PFSK-1 (cell line): ENCODE results near the gene RALGPS2.

Experiments used
- FOXP2 ChIP-seq: optimal IDR thresholded peaks from 2 replicates; pipeline ENCODE3; 2011; ENCODE audit warnings: borderline replicate concordance, control low read depth, inconsistent platforms; ENCODE audit not compliant: insufficient read depth; ENCODE audit errors: extremely low read length, extremely low read depth
- POLR2AphosphoS5 ChIP-seq: IDR thresholded peaks from 2 replicates; pipeline ENCODE4 v1.6.1; 2012; ENCODE audit warnings: low read depth, mild to moderate bottlenecking, control low read depth, low read length, moderate library complexity
- SIN3A ChIP-seq: IDR thresholded peaks from 2 replicates; pipeline ENCODE4 v1.6.1; 2012; ENCODE audit warnings: mild to moderate bottlenecking, low read length, moderate library complexity, borderline replicate concordance; ENCODE audit not compliant: insufficient read depth
- TAF1 ChIP-seq: IDR thresholded peaks from 2 replicates; pipeline ENCODE4 v1.6.1; 2012; ENCODE audit warnings: low read length, control low read depth, borderline replicate concordance; ENCODE audit not compliant: insufficient read depth
- TF ChIP-seq, protein P1 (sequence below), 2 experiments: IDR thresholded peaks; 2 replicates each; pipeline versions ENCODE4 v1.6.1 to v1.8.0; 2011 to 2012; ENCODE audit warnings: low read depth in 2 of 2, low read length in 2 of 2, control low read depth in 1 of 2, inconsistent platforms in 1 of 2, mild to moderate bottlenecking in 1 of 2, moderate library complexity in 1 of 2; ENCODE audit not compliant: insufficient read depth in 1 of 2

DNA sequence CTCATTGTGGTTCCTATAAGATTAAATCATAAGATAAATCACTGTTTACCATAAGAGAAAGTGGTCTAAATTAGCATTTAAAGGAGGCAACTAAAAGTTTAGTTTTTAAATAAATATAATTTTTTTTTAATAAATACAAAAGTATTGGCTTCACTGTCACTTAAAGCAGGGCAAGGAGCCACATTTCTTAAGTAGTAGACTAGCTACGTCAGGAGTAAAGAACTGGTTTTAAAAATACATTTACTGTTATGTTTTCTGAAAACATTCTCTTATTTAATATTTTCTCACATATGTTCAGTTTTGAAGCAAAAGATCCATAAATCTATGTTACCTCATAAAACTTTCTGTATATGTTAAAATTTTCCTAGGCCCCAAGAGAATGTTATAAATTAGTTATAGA, 143.7 kb downstream of the RALGPS2 start:
- TF ChIP-seq, protein P1, sequence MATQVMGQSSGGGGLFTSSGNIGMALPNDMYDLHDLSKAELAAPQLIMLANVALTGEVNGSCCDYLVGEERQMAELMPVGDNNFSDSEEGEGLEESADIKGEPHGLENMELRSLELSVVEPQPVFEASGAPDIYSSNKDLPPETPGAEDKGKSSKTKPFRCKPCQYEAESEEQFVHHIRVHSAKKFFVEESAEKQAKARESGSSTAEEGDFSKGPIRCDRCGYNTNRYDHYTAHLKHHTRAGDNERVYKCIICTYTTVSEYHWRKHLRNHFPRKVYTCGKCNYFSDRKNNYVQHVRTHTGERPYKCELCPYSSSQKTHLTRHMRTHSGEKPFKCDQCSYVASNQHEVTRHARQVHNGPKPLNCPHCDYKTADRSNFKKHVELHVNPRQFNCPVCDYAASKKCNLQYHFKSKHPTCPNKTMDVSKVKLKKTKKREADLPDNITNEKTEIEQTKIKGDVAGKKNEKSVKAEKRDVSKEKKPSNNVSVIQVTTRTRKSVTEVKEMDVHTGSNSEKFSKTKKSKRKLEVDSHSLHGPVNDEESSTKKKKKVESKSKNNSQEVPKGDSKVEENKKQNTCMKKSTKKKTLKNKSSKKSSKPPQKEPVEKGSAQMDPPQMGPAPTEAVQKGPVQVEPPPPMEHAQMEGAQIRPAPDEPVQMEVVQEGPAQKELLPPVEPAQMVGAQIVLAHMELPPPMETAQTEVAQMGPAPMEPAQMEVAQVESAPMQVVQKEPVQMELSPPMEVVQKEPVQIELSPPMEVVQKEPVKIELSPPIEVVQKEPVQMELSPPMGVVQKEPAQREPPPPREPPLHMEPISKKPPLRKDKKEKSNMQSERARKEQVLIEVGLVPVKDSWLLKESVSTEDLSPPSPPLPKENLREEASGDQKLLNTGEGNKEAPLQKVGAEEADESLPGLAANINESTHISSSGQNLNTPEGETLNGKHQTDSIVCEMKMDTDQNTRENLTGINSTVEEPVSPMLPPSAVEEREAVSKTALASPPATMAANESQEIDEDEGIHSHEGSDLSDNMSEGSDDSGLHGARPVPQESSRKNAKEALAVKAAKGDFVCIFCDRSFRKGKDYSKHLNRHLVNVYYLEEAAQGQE (IDR thresholded peaks at IDR 0.05; ENCODE audit: insufficient read depth in 1 of 2, low read depth in 2 of 2, low read length in 2 of 2), result no peak
- TF ChIP-seq POLR2AphosphoS5 (no peak), SIN3A (no peak), FOXP2 (no peak), TAF1 (no peak)
